ENCODE results near the gene DUSP10. TPM values are rescaled to one million over a fixed set of nuclear protein-coding genes. Genes with fewer than 3 reads are reported as not detected.

The DUSP10 gene
- total RNA-seq, 1 experiment from 2014 or later: 1.6 TPM

DNA sequence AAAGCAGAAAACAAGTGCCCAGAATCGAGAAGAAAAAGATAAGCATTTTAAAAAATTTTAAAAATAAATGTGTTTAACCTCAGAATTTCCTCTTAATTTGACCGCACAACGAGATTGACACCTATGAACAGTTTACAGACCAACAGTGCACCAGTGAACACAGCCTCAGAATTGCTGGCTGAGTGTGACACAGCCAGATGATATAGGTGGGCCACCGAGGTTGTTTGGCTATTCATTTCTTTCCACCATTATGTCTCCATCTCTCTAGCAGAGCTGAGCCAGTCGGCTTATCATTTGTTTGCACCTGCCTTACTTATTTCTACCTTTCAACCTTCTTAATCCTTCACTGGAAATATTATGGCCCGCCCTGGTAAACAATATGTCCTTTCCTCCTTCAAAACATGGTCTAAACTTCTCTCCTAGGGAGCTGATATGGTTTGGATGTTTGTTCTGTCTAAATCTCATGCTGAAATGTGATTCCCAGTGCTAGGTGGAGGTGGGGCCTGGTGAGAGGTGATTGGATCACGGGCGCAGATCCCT is 86.1 kb downstream of the DUSP10 start:
- ATAC-seq (no peak), DNase-seq (ENCODE audit: low spot score) (no peak)
- no peaks in the 10 kb centered on the region for H3K36me3 Mint-ChIP-seq
- peaks cover 15% of the 10 kb centered on the region for H3K4me1 Mint-ChIP-seq
- no peaks in the 10 kb centered on the region for H3K27me3 Mint-ChIP-seq (ENCODE audit: low read depth)
- no peak overlapping the region for H3K4me3 Mint-ChIP-seq
- ChIA-PET CTCF (no interaction called here), POLR2A (no interaction called here)
- no peak overlapping the region for H3K27ac Mint-ChIP-seq
- no peaks in the 10 kb centered on the region for H3K9me3 Mint-ChIP-seq
- no peak for TF ChIP-seq SMAD4 (CRISPR knock-in tag; IDR thresholded peaks at IDR 0.05)
- TF ChIP-seq SP1 (CRISPR knock-in tag; conservative IDR thresholded peaks at IDR 0.05): no peak
- no peak for TF ChIP-seq ZNF416 (CRISPR knock-in tag; IDR thresholded peaks at IDR 0.05)
- TF ChIP-seq, protein P1, sequence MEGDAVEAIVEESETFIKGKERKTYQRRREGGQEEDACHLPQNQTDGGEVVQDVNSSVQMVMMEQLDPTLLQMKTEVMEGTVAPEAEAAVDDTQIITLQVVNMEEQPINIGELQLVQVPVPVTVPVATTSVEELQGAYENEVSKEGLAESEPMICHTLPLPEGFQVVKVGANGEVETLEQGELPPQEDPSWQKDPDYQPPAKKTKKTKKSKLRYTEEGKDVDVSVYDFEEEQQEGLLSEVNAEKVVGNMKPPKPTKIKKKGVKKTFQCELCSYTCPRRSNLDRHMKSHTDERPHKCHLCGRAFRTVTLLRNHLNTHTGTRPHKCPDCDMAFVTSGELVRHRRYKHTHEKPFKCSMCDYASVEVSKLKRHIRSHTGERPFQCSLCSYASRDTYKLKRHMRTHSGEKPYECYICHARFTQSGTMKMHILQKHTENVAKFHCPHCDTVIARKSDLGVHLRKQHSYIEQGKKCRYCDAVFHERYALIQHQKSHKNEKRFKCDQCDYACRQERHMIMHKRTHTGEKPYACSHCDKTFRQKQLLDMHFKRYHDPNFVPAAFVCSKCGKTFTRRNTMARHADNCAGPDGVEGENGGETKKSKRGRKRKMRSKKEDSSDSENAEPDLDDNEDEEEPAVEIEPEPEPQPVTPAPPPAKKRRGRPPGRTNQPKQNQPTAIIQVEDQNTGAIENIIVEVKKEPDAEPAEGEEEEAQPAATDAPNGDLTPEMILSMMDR (IDR thresholded peaks at IDR 0.05): no peak
- TF ChIP-seq, protein P2, sequence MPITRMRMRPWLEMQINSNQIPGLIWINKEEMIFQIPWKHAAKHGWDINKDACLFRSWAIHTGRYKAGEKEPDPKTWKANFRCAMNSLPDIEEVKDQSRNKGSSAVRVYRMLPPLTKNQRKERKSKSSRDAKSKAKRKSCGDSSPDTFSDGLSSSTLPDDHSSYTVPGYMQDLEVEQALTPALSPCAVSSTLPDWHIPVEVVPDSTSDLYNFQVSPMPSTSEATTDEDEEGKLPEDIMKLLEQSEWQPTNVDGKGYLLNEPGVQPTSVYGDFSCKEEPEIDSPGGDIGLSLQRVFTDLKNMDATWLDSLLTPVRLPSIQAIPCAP (CRISPR knock-in tag; IDR thresholded peaks at IDR 0.05): no peak
- TF ChIP-seq, protein P3, sequence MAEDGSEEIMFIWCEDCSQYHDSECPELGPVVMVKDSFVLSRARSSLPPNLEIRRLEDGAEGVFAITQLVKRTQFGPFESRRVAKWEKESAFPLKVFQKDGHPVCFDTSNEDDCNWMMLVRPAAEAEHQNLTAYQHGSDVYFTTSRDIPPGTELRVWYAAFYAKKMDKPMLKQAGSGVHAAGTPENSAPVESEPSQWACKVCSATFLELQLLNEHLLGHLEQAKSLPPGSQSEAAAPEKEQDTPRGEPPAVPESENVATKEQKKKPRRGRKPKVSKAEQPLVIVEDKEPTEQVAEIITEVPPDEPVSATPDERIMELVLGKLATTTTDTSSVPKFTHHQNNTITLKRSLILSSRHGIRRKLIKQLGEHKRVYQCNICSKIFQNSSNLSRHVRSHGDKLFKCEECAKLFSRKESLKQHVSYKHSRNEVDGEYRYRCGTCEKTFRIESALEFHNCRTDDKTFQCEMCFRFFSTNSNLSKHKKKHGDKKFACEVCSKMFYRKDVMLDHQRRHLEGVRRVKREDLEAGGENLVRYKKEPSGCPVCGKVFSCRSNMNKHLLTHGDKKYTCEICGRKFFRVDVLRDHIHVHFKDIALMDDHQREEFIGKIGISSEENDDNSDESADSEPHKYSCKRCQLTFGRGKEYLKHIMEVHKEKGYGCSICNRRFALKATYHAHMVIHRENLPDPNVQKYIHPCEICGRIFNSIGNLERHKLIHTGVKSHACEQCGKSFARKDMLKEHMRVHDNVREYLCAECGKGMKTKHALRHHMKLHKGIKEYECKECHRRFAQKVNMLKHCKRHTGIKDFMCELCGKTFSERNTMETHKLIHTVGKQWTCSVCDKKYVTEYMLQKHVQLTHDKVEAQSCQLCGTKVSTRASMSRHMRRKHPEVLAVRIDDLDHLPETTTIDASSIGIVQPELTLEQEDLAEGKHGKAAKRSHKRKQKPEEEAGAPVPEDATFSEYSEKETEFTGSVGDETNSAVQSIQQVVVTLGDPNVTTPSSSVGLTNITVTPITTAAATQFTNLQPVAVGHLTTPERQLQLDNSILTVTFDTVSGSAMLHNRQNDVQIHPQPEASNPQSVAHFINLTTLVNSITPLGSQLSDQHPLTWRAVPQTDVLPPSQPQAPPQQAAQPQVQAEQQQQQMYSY (CRISPR knock-in tag; IDR thresholded peaks at IDR 0.05): no peak
- TF ChIP-seq, protein P4, sequence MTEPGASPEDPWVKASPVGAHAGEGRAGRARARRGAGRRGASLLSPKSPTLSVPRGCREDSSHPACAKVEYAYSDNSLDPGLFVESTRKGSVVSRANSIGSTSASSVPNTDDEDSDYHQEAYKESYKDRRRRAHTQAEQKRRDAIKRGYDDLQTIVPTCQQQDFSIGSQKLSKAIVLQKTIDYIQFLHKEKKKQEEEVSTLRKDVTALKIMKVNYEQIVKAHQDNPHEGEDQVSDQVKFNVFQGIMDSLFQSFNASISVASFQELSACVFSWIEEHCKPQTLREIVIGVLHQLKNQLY (CRISPR knock-in tag; IDR thresholded peaks at IDR 0.05): no peak
- no peak for TF ChIP-seq ZNF263 (CRISPR knock-in tag; IDR thresholded peaks at IDR 0.05; ENCODE audit: low read depth)
- no peak for TF ChIP-seq TEAD4 (CRISPR knock-in tag; IDR thresholded peaks at IDR 0.05)
- TF ChIP-seq, protein P5, sequence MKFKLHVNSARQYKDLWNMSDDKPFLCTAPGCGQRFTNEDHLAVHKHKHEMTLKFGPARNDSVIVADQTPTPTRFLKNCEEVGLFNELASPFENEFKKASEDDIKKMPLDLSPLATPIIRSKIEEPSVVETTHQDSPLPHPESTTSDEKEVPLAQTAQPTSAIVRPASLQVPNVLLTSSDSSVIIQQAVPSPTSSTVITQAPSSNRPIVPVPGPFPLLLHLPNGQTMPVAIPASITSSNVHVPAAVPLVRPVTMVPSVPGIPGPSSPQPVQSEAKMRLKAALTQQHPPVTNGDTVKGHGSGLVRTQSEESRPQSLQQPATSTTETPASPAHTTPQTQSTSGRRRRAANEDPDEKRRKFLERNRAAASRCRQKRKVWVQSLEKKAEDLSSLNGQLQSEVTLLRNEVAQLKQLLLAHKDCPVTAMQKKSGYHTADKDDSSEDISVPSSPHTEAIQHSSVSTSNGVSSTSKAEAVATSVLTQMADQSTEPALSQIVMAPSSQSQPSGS (CRISPR knock-in tag; IDR thresholded peaks at IDR 0.05; ENCODE audit: borderline replicate concordance, low read depth): no peak
- no peak for TF ChIP-seq ELF4 (CRISPR knock-in tag; IDR thresholded peaks at IDR 0.05; ENCODE audit: low read depth)
- no peak for TF ChIP-seq KAT7 (CRISPR knock-in tag; IDR thresholded peaks at IDR 0.05; ENCODE audit: borderline replicate concordance)
- TF ChIP-seq NFATC4 (CRISPR knock-in tag; IDR thresholded peaks at IDR 0.05): no peak
- TF ChIP-seq, protein P6, sequence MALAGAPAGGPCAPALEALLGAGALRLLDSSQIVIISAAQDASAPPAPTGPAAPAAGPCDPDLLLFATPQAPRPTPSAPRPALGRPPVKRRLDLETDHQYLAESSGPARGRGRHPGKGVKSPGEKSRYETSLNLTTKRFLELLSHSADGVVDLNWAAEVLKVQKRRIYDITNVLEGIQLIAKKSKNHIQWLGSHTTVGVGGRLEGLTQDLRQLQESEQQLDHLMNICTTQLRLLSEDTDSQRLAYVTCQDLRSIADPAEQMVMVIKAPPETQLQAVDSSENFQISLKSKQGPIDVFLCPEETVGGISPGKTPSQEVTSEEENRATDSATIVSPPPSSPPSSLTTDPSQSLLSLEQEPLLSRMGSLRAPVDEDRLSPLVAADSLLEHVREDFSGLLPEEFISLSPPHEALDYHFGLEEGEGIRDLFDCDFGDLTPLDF (CRISPR knock-in tag; IDR thresholded peaks at IDR 0.05): no peak
